ENCODE data around the gene FRAS1. TPM values are rescaled to one million over a fixed set of nuclear protein-coding genes. Genes with fewer than 3 reads are reported as not detected.
A peak's percentile ranks its signal among the peaks of the same experiment; 100 is the strongest.

FRAS1 gene
- total RNA-seq, 1 experiment from 2014 or later, result 82.0 TPM

DNA sequence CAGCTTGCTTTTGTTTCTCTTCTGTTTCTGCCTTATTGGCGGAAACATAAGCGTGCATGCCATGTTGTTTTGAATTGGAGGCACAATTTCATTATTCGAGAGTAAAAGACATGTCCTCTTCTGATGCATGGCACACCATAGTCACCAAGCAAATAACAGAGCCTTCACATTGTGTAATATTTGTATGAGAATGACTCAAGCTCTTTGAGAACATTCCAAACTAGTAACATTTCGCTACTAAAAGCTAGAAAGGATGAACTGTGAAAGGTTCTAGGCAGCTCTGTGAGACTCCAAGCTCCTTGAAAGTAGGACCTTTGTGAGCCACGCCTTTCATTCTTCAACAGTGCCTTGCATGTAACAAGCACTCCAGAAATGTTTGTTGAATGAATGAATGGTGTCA, 485.2 kb downstream of the FRAS1 start (continued):
- TF ChIP-seq ATF6 (CRISPR knock-in tag; IDR thresholded peaks at IDR 0.05), result no peak
- no peak for TF ChIP-seq ATF2 (CRISPR knock-in tag; IDR thresholded peaks at IDR 0.05; ENCODE audit: borderline replicate concordance, low read depth)
- TF ChIP-seq CTCF (IDR thresholded peaks at IDR 0.05), result no peak

DNA sequence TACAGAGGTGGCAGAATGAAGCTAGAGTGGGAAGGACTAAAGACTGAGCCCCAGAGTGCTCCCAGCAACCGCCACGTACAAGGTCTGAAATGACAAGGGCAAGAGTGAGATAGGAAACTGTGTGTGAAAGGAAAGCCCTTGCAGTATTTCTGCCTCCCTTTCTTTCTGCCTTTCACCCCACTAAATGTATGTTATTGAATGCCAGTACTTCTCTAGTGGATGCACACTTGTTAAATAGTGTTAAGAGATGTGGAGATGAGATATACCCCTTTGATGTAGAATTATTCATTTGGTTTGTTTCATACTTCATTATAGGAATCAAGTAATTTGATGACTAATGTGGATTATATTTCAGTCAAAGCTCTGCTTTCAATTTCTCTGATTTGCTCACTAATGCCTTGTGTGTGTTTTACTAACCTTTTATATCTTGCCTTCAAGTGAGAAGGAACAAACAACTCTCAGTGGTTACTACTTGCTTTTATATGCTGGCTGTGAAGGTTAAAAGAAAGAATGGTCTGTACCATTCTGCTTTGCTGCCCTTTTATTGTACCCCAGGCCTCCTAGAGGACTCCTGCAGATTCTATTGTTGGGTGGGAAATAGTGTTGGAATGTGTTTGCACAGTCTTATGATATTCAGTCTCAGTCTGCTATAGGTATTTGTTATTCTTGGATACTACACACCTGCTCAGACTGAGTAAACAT, 486.5 kb downstream of the FRAS1 start:
- DNase-seq (ENCODE audit: low spot score), result no peak
- Mint-ChIP-seq H3K9me3 (peaks cover 3% of the 10 kb centered on the region; the same call in 1 of the 2 replicates), H3K4me3 (no peak overlapping the region), H3K27me3 (ENCODE audit: low read depth) (peaks cover 3% of the 10 kb centered on the region; the same call in 1 of the 2 replicates), H3K36me3 (peaks cover 21% of the 10 kb centered on the region), H3K4me1 (no peaks in the 10 kb centered on the region), H3K27ac (peak overlapping the region; percentile 23; the same call in 1 of the 2 replicates)
- TF ChIP-seq ZBTB43 (CRISPR knock-in tag; IDR thresholded peaks at IDR 0.05), result no peak
- TF ChIP-seq SP1 (CRISPR knock-in tag; conservative IDR thresholded peaks at IDR 0.05), result no peak
- TF ChIP-seq, protein P1, sequence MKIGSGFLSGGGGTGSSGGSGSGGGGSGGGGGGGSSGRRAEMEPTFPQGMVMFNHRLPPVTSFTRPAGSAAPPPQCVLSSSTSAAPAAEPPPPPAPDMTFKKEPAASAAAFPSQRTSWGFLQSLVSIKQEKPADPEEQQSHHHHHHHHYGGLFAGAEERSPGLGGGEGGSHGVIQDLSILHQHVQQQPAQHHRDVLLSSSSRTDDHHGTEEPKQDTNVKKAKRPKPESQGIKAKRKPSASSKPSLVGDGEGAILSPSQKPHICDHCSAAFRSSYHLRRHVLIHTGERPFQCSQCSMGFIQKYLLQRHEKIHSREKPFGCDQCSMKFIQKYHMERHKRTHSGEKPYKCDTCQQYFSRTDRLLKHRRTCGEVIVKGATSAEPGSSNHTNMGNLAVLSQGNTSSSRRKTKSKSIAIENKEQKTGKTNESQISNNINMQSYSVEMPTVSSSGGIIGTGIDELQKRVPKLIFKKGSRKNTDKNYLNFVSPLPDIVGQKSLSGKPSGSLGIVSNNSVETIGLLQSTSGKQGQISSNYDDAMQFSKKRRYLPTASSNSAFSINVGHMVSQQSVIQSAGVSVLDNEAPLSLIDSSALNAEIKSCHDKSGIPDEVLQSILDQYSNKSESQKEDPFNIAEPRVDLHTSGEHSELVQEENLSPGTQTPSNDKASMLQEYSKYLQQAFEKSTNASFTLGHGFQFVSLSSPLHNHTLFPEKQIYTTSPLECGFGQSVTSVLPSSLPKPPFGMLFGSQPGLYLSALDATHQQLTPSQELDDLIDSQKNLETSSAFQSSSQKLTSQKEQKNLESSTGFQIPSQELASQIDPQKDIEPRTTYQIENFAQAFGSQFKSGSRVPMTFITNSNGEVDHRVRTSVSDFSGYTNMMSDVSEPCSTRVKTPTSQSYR (CRISPR knock-in tag; IDR thresholded peaks at IDR 0.05), result no peak
- TF ChIP-seq NFE2L1 (CRISPR knock-in tag; IDR thresholded peaks at IDR 0.05), result no peak
- no peak for TF ChIP-seq FOXK1 (CRISPR knock-in tag; IDR thresholded peaks at IDR 0.05)
- TF ChIP-seq, protein P2, sequence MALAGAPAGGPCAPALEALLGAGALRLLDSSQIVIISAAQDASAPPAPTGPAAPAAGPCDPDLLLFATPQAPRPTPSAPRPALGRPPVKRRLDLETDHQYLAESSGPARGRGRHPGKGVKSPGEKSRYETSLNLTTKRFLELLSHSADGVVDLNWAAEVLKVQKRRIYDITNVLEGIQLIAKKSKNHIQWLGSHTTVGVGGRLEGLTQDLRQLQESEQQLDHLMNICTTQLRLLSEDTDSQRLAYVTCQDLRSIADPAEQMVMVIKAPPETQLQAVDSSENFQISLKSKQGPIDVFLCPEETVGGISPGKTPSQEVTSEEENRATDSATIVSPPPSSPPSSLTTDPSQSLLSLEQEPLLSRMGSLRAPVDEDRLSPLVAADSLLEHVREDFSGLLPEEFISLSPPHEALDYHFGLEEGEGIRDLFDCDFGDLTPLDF (CRISPR knock-in tag; IDR thresholded peaks at IDR 0.05), result no peak
- TF ChIP-seq IRF1 (CRISPR knock-in tag; IDR thresholded peaks at IDR 0.05), result no peak
- TF ChIP-seq EMX1 (CRISPR knock-in tag; IDR thresholded peaks at IDR 0.05), result no peak
- no peak for TF ChIP-seq ZNF219 (CRISPR knock-in tag; IDR thresholded peaks at IDR 0.05; ENCODE audit: borderline replicate concordance)
- CTCF ChIA-PET, result no interaction called here
- POLR2A ChIA-PET, result no interaction called here
- ATAC-seq, result no peak

All from WTC11 (cell line).